Panc1 (cell line): ENCODE data around the gene KCNQ4.

Experiments used
- CTCF ChIP-seq: fragments of 450-650 bp; IDR thresholded peaks from 2 replicates; pipeline ENCODE4 v1.5.1; 2017; ENCODE audit warnings: mild to moderate bottlenecking
- POLR2AphosphoS5 ChIP-seq: IDR thresholded peaks from 2 replicates; pipeline ENCODE4 v1.6.1; 2012; ENCODE audit warnings: mild to moderate bottlenecking, low read depth, low read length, moderate library complexity
- SIN3A ChIP-seq: IDR thresholded peaks from 2 replicates; pipeline ENCODE4 v1.6.1; 2012; ENCODE audit warnings: low read depth, mild to moderate bottlenecking, low read length, moderate library complexity, borderline replicate concordance; ENCODE audit not compliant: insufficient read depth

DNA sequence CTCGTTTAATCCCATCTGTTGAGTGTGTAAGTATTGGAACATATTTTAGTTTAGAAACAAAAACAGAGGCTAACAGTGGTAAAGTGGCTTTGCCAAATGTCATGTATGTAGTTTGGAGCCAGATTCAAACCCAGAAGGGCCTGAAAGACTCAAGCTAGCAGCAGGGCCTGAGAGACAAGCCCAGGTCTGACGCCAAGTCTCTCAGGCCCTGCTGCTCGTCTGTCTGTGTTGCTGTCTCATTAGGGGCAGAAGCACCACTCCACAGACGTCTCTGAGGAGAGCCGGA lies 70.2 kb downstream of the KCNQ4 start:
- TF ChIP-seq CTCF (no peak), SIN3A (no peak), POLR2AphosphoS5 (no peak)
